CD4-positive, alpha-beta T cell treated with Interferon alpha-2 for 1 hour (primary cell): ENCODE data around the gene LRBA.
"Not testable (repeated sequence)": the region's sequence is repeated elsewhere in the genome, so short reads cannot be mapped to it uniquely, and the experiment has no call there.

Experiments
- DNase-seq, 2 donors: peaks; one replicate each; pipeline ENCODE4 v3.0.0-alpha.2; 2020 to 2022

LRBA gene

GRCh38 chr4:150714462-150715438 lies 300.3 kb downstream of the LRBA start:
- DNase-seq: no peak

GRCh38 chr4:150713251-150713650 lies 301.8 kb downstream of the LRBA start:
- no peak for DNase-seq

GRCh38 chr4:150710770-150711375 lies 304.2 kb downstream of the LRBA start:
- no peak for DNase-seq

- DNase-seq: no peak
These were observed 307.1 kb downstream of the LRBA start for GRCh38 chr4:150708004-150708403.

- DNase-seq: no peak
These were observed 315.5 kb downstream of the LRBA start for GRCh38 chr4:150699599-150699998.

- DNase-seq: no peak
These were observed 319.9 kb downstream of the LRBA start for GRCh38 chr4:150695162-150695561.

- DNase-seq: no peak
These were observed 320.6 kb downstream of the LRBA start for GRCh38 chr4:150694438-150694837.

GRCh38 chr4:150683775-150684350 lies 331.2 kb downstream of the LRBA start:
- no peak for DNase-seq

- no peak for DNase-seq
These were observed 333.0 kb downstream of the LRBA start for GRCh38 chr4:150682126-150682525.

GRCh38 chr4:150681063-150681462 lies 334.0 kb downstream of the LRBA start:
- DNase-seq: no peak

- no peak for DNase-seq
These were observed 334.4 kb downstream of the LRBA start for GRCh38 chr4:150680651-150681050.

- DNase-seq: no peak
These were observed 335.2 kb downstream of the LRBA start for GRCh38 chr4:150679765-150680343.

- DNase-seq: no peak
These were observed 335.9 kb downstream of the LRBA start for GRCh38 chr4:150679018-150679764.

- DNase-seq: no peak
These were observed 341.3 kb downstream of the LRBA start for GRCh38 chr4:150673793-150674192.

- no peak for DNase-seq
These were observed 346.3 kb downstream of the LRBA start for GRCh38 chr4:150668824-150669223.

GRCh38 chr4:150664935-150665334 lies 350.1 kb downstream of the LRBA start:
- no peak for DNase-seq

GRCh38 chr4:150662686-150663085 lies 352.4 kb downstream of the LRBA start:
- no peak for DNase-seq

GRCh38 chr4:150661551-150661950 lies 353.5 kb downstream of the LRBA start:
- not testable (repeated sequence) for DNase-seq

- DNase-seq: not testable (repeated sequence)
These were observed 356.8 kb downstream of the LRBA start for GRCh38 chr4:150658258-150658657.

- no peak for DNase-seq
These were observed 358.2 kb downstream of the LRBA start for GRCh38 chr4:150656891-150657290.

GRCh38 chr4:150650751-150651150 lies 364.3 kb downstream of the LRBA start:
- DNase-seq: no peak

- DNase-seq: no peak
These were observed 367.0 kb downstream of the LRBA start for GRCh38 chr4:150648123-150648522.

- no peak for DNase-seq
These were observed 368.1 kb downstream of the LRBA start for GRCh38 chr4:150647008-150647407.
